ENCODE results near the gene C1QTNF12.

GRCh38 chr1:1215080-1215676, 31.3 kb downstream of the C1QTNF12 start:
- no peak for TF ChIP-seq POLR2AphosphoS5 (IDR thresholded peaks at IDR 0.05; ENCODE audit: borderline replicate concordance, low read depth, low read length)
- no peak for TF ChIP-seq EZH2 (IDR thresholded peaks at IDR 0.05)
- TF ChIP-seq FOXP2 (optimal IDR thresholded peaks at IDR 0.05; ENCODE audit: control extremely low read depth, extremely low read length, insufficient read depth) = no peak
